ENCODE measurements around the gene CD1E. TPM values are rescaled to one million over a fixed set of nuclear protein-coding genes. Genes with fewer than 3 reads are reported as not detected.

Gene CD1E
- total RNA-seq, 1 experiment from 2014 or later: not detected

- no peak for TF ChIP-seq MXD4 (CRISPR knock-in tag; IDR thresholded peaks at IDR 0.05; ENCODE audit: borderline replicate concordance)
These were observed 47.2 kb downstream of the CD1E start (continued) for GRCh38 chr1:158400871-158401270.

- H3K27ac Mint-ChIP-seq: no peak overlapping the region
- TF ChIP-seq TEAD4 (CRISPR knock-in tag; IDR thresholded peaks at IDR 0.05): no peak
- no peak for TF ChIP-seq ZBTB43 (CRISPR knock-in tag; IDR thresholded peaks at IDR 0.05)
- TF ChIP-seq CREB1 (CRISPR knock-in tag; IDR thresholded peaks at IDR 0.05): no peak
- TF ChIP-seq, protein P1, sequence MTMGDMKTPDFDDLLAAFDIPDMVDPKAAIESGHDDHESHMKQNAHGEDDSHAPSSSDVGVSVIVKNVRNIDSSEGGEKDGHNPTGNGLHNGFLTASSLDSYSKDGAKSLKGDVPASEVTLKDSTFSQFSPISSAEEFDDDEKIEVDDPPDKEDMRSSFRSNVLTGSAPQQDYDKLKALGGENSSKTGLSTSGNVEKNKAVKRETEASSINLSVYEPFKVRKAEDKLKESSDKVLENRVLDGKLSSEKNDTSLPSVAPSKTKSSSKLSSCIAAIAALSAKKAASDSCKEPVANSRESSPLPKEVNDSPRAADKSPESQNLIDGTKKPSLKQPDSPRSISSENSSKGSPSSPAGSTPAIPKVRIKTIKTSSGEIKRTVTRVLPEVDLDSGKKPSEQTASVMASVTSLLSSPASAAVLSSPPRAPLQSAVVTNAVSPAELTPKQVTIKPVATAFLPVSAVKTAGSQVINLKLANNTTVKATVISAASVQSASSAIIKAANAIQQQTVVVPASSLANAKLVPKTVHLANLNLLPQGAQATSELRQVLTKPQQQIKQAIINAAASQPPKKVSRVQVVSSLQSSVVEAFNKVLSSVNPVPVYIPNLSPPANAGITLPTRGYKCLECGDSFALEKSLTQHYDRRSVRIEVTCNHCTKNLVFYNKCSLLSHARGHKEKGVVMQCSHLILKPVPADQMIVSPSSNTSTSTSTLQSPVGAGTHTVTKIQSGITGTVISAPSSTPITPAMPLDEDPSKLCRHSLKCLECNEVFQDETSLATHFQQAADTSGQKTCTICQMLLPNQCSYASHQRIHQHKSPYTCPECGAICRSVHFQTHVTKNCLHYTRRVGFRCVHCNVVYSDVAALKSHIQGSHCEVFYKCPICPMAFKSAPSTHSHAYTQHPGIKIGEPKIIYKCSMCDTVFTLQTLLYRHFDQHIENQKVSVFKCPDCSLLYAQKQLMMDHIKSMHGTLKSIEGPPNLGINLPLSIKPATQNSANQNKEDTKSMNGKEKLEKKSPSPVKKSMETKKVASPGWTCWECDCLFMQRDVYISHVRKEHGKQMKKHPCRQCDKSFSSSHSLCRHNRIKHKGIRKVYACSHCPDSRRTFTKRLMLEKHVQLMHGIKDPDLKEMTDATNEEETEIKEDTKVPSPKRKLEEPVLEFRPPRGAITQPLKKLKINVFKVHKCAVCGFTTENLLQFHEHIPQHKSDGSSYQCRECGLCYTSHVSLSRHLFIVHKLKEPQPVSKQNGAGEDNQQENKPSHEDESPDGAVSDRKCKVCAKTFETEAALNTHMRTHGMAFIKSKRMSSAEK (CRISPR knock-in tag; IDR thresholded peaks at IDR 0.05; ENCODE audit: borderline replicate concordance): no peak
- TF ChIP-seq, protein P2, sequence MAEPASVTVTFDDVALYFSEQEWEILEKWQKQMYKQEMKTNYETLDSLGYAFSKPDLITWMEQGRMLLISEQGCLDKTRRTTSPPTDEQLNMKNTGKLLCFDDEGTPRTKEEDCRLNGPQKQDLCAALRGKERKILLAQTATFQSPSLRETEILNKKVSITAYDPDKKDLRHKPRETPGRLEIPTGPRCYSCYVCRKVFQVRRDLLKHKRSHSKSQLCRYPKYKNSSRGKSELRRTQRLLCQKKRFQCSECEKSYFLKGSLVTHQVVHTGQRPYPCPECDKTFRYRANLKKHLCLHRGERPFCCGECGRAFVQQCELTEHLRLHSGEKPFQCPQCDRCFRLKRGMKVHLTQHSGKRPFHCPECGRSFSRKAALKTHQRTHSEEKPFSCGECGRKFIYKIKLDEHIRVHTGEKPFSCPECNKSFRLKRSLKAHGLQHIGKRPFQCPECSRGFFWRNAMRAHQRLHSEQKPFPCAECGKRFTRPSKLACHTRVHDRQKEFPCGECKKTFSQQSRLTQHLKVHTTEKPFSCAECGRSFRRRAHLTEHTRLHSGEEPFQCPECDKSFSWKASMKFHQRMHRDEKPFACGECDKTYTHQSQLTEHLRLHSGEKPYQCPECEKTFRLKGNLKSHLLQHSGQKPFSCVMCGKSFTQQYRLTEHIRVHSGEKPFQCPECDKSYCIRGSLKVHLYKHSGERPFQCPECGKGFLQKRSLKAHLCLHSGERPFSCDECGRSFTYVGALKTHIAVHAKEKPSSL (CRISPR knock-in tag; conservative IDR thresholded peaks at IDR 0.05): no peak
- TF ChIP-seq ATF3 (CRISPR knock-in tag; conservative IDR thresholded peaks at IDR 0.05): no peak
- no peak for TF ChIP-seq ZNF317 (CRISPR knock-in tag; IDR thresholded peaks at IDR 0.05; ENCODE audit: borderline replicate concordance, low read depth)
- no peak for TF ChIP-seq RELA (CRISPR knock-in tag; IDR thresholded peaks at IDR 0.05; ENCODE audit: borderline replicate concordance)
- no peak for TF ChIP-seq ZBTB21 (CRISPR knock-in tag; IDR thresholded peaks at IDR 0.05; ENCODE audit: borderline replicate concordance)
- no peak for TF ChIP-seq NFATC4 (CRISPR knock-in tag; IDR thresholded peaks at IDR 0.05)
- no peak for TF ChIP-seq MYBL2 (CRISPR knock-in tag; IDR thresholded peaks at IDR 0.05)
- TF ChIP-seq, protein P3, sequence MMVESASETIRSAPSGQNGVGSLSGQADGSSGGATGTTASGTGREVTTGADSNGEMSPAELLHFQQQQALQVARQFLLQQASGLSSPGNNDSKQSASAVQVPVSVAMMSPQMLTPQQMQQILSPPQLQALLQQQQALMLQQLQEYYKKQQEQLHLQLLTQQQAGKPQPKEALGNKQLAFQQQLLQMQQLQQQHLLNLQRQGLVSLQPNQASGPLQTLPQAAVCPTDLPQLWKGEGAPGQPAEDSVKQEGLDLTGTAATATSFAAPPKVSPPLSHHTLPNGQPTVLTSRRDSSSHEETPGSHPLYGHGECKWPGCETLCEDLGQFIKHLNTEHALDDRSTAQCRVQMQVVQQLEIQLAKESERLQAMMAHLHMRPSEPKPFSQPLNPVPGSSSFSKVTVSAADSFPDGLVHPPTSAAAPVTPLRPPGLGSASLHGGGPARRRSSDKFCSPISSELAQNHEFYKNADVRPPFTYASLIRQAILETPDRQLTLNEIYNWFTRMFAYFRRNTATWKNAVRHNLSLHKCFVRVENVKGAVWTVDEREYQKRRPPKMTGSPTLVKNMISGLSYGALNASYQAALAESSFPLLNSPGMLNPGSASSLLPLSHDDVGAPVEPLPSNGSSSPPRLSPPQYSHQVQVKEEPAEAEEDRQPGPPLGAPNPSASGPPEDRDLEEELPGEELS (CRISPR knock-in tag; IDR thresholded peaks at IDR 0.05): no peak
- peaks cover 5% of the 10 kb centered on the region for H3K4me1 Mint-ChIP-seq
- CTCF ChIA-PET: interaction anchor here (0.7 kb wide), 1 partner anchor 126 kb away, joined by 5 read pairs; no protein-coding TSS in a partner anchor
- no peaks in the 10 kb centered on the region for H3K27me3 Mint-ChIP-seq (ENCODE audit: low read depth)
- ATAC-seq (no peak), DNase-seq (ENCODE audit: low spot score) (no peak)
- POLR2A ChIA-PET: no interaction called here
- H3K9me3 Mint-ChIP-seq: no peaks in the 10 kb centered on the region
- H3K4me3 Mint-ChIP-seq: no peak overlapping the region
- H3K36me3 Mint-ChIP-seq: no peaks in the 10 kb centered on the region
These were observed 53.4 kb downstream of the CD1E start for GRCh38 chr1:158407092-158407491.

Other genes starting within 250 kb of the CD1E start
- 3.8 to 4.7 TPM (median 3.9 TPM) in 3 replicates for gene CD1D, start 173.0 kb upstream of the CD1E start, total RNA-seq (2021)
- gene CD1A, start 99.5 kb upstream of the CD1E start, total RNA-seq (2021): not detected in 3 replicates
- not detected in 3 replicates for gene CD1C, start 64.0 kb upstream of the CD1E start, total RNA-seq (2021)
- gene CD1B, start 22.4 kb upstream of the CD1E start, total RNA-seq (2021): not detected in 3 replicates
- not detected in 3 replicates for gene OR10T2, start 45.6 kb downstream of the CD1E start, total RNA-seq (2021)
- gene OR10K2, start 72.3 kb downstream of the CD1E start, total RNA-seq (2021): not detected in 3 replicates
- not detected in 3 replicates for gene OR10K1, start 107.9 kb downstream of the CD1E start, total RNA-seq (2021)
- not detected in 3 replicates for gene OR10R2, start 118.3 kb downstream of the CD1E start, total RNA-seq (2021)
- gene OR6Y1, start 200.5 kb downstream of the CD1E start, total RNA-seq (2021): not detected in 3 replicates
- gene OR6P1, start 216.7 kb downstream of the CD1E start, total RNA-seq (2021): not detected in 3 replicates
- gene OR10X1, start 226.0 kb downstream of the CD1E start, total RNA-seq (2021): not detected in 3 replicates